ENCODE data around the gene CFAP65. TPM values are rescaled to one million over a fixed set of nuclear protein-coding genes. Genes with fewer than 3 reads are reported as not detected.

CFAP65 gene
- total and polyA plus RNA-seq, 9 of the 15 experiments (the other 6 are each of a cell fraction or from before 2014, with no cell fraction given), result not detected

GRCh38 chr2:219022616-219023015 is 18.7 kb downstream of the CFAP65 start:
- no peak overlapping the region for H2AFZ ChIP-seq (ENCODE audit: low read depth, low read length)
- intact Hi-C loops (cut with micrococcal nuclease) (no loop called here), in situ Hi-C loops (cut with MboI) (loop anchor here (10.0 kb wide), 1 partner anchor 132 kb away; no protein-coding TSS in a partner anchor)
- ChIA-PET CTCF (ENCODE audit: low intra/inter-chr PET ratio) (no interaction called here), POLR2A (no interaction called here)
- FAIRE-seq (no peak), DNase-seq (ENCODE audit: extremely low read depth in 1 of 4, low spot score in 3 of 4) (no peak), ATAC-seq (no peak)
- H3K9ac ChIP-seq (ENCODE audit: insufficient read depth in 1 of 2, low read depth in 2 of 2, low read length in 2 of 2), result no peak overlapping the region
- no peak overlapping the region for H3K4me3 ChIP-seq
- H3K9me1 ChIP-seq (ENCODE audit: control insufficient read depth, insufficient read depth, low read length), result no peaks in the 10 kb centered on the region
- H3K27me3 ChIP-seq (ENCODE audit: control insufficient read depth in 2 of 2, insufficient read depth in 2 of 2, low read length in 2 of 2), result peaks cover 0 to 70% of the 10 kb centered on the region in 2 experiments; a peak in 4 of 5 replicates
- H3K4me2 ChIP-seq (ENCODE audit: insufficient read depth, low read length), result no peak overlapping the region
- H3K9me3 ChIP-seq (replicated peaks; ENCODE audit: control insufficient read depth, insufficient read depth, low read depth, low read length), result no peaks in the 10 kb centered on the region
- H3K36me3 ChIP-seq (ENCODE audit: control insufficient read depth, insufficient read depth, low read length), result no peaks in the 10 kb centered on the region
- H3K4me1 ChIP-seq (replicated peaks in 1 of 2; ENCODE audit: control insufficient read depth in 2 of 2, insufficient read depth in 2 of 2, low read length in 2 of 2), result no peaks in the 10 kb centered on the region
- peaks cover 4% of the 10 kb centered on the region; the same call in 1 of the 2 replicates for H4K20me1 ChIP-seq (replicated peaks; ENCODE audit: control insufficient read depth, insufficient read depth, low read length)
- no peak overlapping the region for H3K27ac ChIP-seq (ENCODE audit: extremely low read depth, low read depth, low read length)
- BruUV-seq (replicated peaks), result no TSS peak
- no peaks in the 10 kb centered on the region for H3K79me2 ChIP-seq (ENCODE audit: control insufficient read depth, insufficient read depth, low read length)
- 4% methylated on average over 4 of the region's 5 CpGs for WGBS (ENCODE audit: insufficient coverage, low coverage, missing lambda C conversion rate)
- TF ChIP-seq EGR1 (conservative IDR thresholded peaks at IDR 0.05) (no peak), HNRNPL (IDR thresholded peaks at IDR 0.05; ENCODE audit: low read depth, low read length) (no peak), MYC (IDR thresholded peaks at IDR 0.05; ENCODE audit: low read depth, low read length) (no peak), MYC (CRISPR knock-in tag; IDR thresholded peaks at IDR 0.05; ENCODE audit: borderline replicate concordance, low read depth) (no peak), FOXK2 (conservative IDR thresholded peaks at IDR 0.05 in 1 of 2, IDR thresholded peaks at IDR 0.05 in 1 of 2; ENCODE audit: low read depth in 2 of 2) (no peak), STAT6 (CRISPR knock-in tag; IDR thresholded peaks at IDR 0.05) (no peak), HMGN3 (IDR thresholded peaks at IDR 0.05; ENCODE audit: borderline replicate concordance, extremely low read depth, insufficient read length, low read depth, low read length) (no peak), ZNF277 (CRISPR knock-in tag; IDR thresholded peaks at IDR 0.05; ENCODE audit: borderline replicate concordance) (no peak), ETV5 (CRISPR knock-in tag; IDR thresholded peaks at IDR 0.05; ENCODE audit: low read depth) (no peak), SAP30 (IDR thresholded peaks at IDR 0.05; ENCODE audit: borderline replicate concordance, insufficient read depth, low read depth, low read length, poor library complexity, severe bottlenecking) (no peak), THRAP3 (IDR thresholded peaks at IDR 0.05; ENCODE audit: borderline replicate concordance) (no peak), HDAC2 (IDR thresholded peaks at IDR 0.05) (no peak), POLR2H (tag; IDR thresholded peaks at IDR 0.05; ENCODE audit: low read depth) (no peak), KLF10 (CRISPR knock-in tag; IDR thresholded peaks at IDR 0.05) (no peak), XRCC5 (IDR thresholded peaks at IDR 0.05; ENCODE audit: low read depth, low read length) (no peak), ZNF785 (CRISPR knock-in tag; IDR thresholded peaks at IDR 0.05) (no peak), GTF2E2 (tag; IDR thresholded peaks at IDR 0.05) (no peak)
- TF ChIP-seq, protein P1, sequence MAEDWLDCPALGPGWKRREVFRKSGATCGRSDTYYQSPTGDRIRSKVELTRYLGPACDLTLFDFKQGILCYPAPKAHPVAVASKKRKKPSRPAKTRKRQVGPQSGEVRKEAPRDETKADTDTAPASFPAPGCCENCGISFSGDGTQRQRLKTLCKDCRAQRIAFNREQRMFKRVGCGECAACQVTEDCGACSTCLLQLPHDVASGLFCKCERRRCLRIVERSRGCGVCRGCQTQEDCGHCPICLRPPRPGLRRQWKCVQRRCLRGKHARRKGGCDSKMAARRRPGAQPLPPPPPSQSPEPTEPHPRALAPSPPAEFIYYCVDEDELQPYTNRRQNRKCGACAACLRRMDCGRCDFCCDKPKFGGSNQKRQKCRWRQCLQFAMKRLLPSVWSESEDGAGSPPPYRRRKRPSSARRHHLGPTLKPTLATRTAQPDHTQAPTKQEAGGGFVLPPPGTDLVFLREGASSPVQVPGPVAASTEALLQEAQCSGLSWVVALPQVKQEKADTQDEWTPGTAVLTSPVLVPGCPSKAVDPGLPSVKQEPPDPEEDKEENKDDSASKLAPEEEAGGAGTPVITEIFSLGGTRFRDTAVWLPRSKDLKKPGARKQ (CRISPR knock-in tag; IDR thresholded peaks at IDR 0.05), result no peak

All from K562 (cell line).